ENCODE data around the gene ELMO1. TPM values are rescaled to one million over a fixed set of nuclear protein-coding genes. Genes with fewer than 3 reads are reported as not detected.

ELMO1 gene
- total RNA-seq, 1 donor = under 0.01 TPM

GRCh38 chr7:37449621-37450020 lies 957 bp upstream of the ELMO1 start:
- no peak for TF ChIP-seq CTCF (IDR thresholded peaks at IDR 0.05; ENCODE audit: insufficient read depth, low read depth, low read length)
- DNase-seq (ENCODE audit: low read depth) = no peak
- H3K4me3 ChIP-seq (ENCODE audit: low read depth, low read length) = no peak overlapping the region

- H3K4me3 ChIP-seq (ENCODE audit: low read depth, low read length) = peak overlapping the region; percentile 33
- no peak for TF ChIP-seq CTCF (IDR thresholded peaks at IDR 0.05; ENCODE audit: insufficient read depth, low read depth, low read length)
- DNase-seq (ENCODE audit: low read depth) = no peak
These were observed 541 bp downstream of the ELMO1 start for GRCh38 chr7:37448011-37448635.

- no peak overlapping the region for H3K4me3 ChIP-seq (ENCODE audit: low read depth, low read length)
- no peak for TF ChIP-seq CTCF (IDR thresholded peaks at IDR 0.05; ENCODE audit: insufficient read depth, low read depth, low read length)
- no peak for DNase-seq (ENCODE audit: low read depth)
These were observed 2.3 kb downstream of the ELMO1 start for GRCh38 chr7:37446371-37446770.

- no peak overlapping the region for H3K4me3 ChIP-seq (ENCODE audit: low read depth, low read length)
- no peak for TF ChIP-seq CTCF (IDR thresholded peaks at IDR 0.05; ENCODE audit: insufficient read depth, low read depth, low read length)
- no peak for DNase-seq (ENCODE audit: low read depth)
These were observed 2.9 kb downstream of the ELMO1 start for GRCh38 chr7:37445790-37446189.

- no peak for DNase-seq (ENCODE audit: low read depth)
- TF ChIP-seq CTCF (IDR thresholded peaks at IDR 0.05; ENCODE audit: insufficient read depth, low read depth, low read length) = no peak
- no peak overlapping the region for H3K4me3 ChIP-seq (ENCODE audit: low read depth, low read length)
These were observed 3.5 kb downstream of the ELMO1 start for GRCh38 chr7:37445064-37445723.

- TF ChIP-seq CTCF (IDR thresholded peaks at IDR 0.05; ENCODE audit: insufficient read depth, low read depth, low read length) = no peak
- H3K4me3 ChIP-seq (ENCODE audit: low read depth, low read length) = no peak overlapping the region
These were observed 5.0 kb downstream of the ELMO1 start for GRCh38 chr7:37443627-37444026.

More at GRCh38 chr7:37443627-37444026, 5.0 kb downstream of the ELMO1 start:
- no peak for DNase-seq (ENCODE audit: low read depth)

Data from fibroblast of villous mesenchyme (primary cell).